Osteocyte (in vitro differentiated cells): Measurements from ENCODE around the gene SERPINA6. TPM values are rescaled to one million over a fixed set of nuclear protein-coding genes. Genes with fewer than 3 reads are reported as not detected.
"Not testable (repeated sequence)": the region's sequence is repeated elsewhere in the genome, so short reads cannot be mapped to it uniquely, and the experiment has no call there.

Experiments used
- DNase-seq: peaks from one replicate; pipeline ENCODE4 v3.0.0; 2021; ENCODE audit warnings: mixed read lengths; ENCODE audit not compliant: unreplicated experiment; ENCODE audit errors: extremely low spot score
- H3K27ac Mint-ChIP-seq: one replicate; pipeline ENCODE4 v1.8.0; 2021; ENCODE audit warnings: mild to moderate bottlenecking, mixed read lengths; ENCODE audit not compliant: unreplicated experiment
- H3K27me3 Mint-ChIP-seq: one replicate; pipeline ENCODE4 v1.8.0; 2021; ENCODE audit warnings: mixed read lengths; ENCODE audit not compliant: unreplicated experiment
- H3K36me3 Mint-ChIP-seq: one replicate; pipeline ENCODE4 v1.8.0; 2021; ENCODE audit warnings: mixed read lengths; ENCODE audit not compliant: unreplicated experiment
- H3K4me1 Mint-ChIP-seq: one replicate; pipeline ENCODE4 v1.8.0; 2021; ENCODE audit warnings: mixed read lengths; ENCODE audit not compliant: unreplicated experiment
- H3K4me3 Mint-ChIP-seq: one replicate; pipeline ENCODE4 v1.8.0; 2021; ENCODE audit warnings: mild to moderate bottlenecking, moderate library complexity, mixed read lengths; ENCODE audit not compliant: unreplicated experiment
- H3K9me3 Mint-ChIP-seq: one replicate; pipeline ENCODE4 v1.8.0; 2021; ENCODE audit warnings: mixed read lengths; ENCODE audit not compliant: unreplicated experiment
- total RNA-seq: library from RNA; stranded (reverse); gene quantifications from 2 replicates; pipeline ENCODE4 v1.2.1, GENCODE V29; 2021
- TF ChIP-seq, protein P1 (sequence below): fragments of 200-600 bp; sonication (generic); IDR thresholded peaks from 2 replicates; pipeline ENCODE4 v1.5.0; 2021; ENCODE audit warnings: antibody characterized with exemption, mild to moderate bottlenecking, moderate library complexity

Gene SERPINA6
- total RNA-seq, 1 donor from 2014 or later = not detected

DNA sequence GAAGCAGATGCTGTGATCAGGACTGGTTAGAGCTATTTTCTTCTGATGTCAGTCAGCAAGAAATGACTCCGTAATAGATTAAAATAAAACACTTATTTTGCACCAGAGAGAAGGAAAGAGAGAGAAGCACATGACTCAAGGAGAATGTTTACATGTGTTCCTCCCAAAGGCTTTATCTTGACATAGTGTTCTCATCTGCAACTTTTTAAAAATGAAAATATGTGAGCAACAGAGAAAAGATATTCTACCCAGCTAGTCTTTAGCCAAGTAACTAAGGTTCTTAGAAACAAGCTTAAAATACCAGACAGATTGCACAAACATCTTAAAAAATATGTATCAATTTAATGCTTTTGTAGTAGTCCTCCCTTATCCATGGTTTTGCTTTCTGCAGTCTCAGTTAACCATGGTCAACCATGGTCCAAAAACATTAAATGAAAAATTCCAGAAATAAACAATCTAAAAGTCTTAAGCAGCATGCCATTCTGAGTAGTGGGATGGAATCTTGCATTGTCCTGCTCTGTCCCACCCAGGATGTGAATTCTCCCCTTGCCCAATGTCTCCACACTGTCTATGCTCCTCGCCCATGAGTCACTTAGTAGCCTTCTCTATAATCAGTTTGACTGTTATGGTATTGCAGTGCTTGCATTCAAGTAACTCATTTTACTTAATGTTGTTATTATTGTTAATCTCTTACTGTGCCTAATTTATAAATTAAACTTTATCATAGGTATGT is 40.0 kb downstream of the SERPINA6 start:
- no peak for DNase-seq
- H3K36me3 Mint-ChIP-seq = no peaks in the 10 kb centered on the region
- no peak overlapping the region for H3K4me3 Mint-ChIP-seq
- no peaks in the 10 kb centered on the region for H3K27me3 Mint-ChIP-seq
- no peak overlapping the region for H3K27ac Mint-ChIP-seq
- H3K9me3 Mint-ChIP-seq = peaks cover 5% of the 10 kb centered on the region
- TF ChIP-seq, protein P1, sequence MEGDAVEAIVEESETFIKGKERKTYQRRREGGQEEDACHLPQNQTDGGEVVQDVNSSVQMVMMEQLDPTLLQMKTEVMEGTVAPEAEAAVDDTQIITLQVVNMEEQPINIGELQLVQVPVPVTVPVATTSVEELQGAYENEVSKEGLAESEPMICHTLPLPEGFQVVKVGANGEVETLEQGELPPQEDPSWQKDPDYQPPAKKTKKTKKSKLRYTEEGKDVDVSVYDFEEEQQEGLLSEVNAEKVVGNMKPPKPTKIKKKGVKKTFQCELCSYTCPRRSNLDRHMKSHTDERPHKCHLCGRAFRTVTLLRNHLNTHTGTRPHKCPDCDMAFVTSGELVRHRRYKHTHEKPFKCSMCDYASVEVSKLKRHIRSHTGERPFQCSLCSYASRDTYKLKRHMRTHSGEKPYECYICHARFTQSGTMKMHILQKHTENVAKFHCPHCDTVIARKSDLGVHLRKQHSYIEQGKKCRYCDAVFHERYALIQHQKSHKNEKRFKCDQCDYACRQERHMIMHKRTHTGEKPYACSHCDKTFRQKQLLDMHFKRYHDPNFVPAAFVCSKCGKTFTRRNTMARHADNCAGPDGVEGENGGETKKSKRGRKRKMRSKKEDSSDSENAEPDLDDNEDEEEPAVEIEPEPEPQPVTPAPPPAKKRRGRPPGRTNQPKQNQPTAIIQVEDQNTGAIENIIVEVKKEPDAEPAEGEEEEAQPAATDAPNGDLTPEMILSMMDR = no peak
- no peaks in the 10 kb centered on the region for H3K4me1 Mint-ChIP-seq

GRCh38 chr14:94278731-94279130 is 44.4 kb downstream of the SERPINA6 start:
- no peaks in the 10 kb centered on the region for H3K4me1 Mint-ChIP-seq
- no peaks in the 10 kb centered on the region for H3K27me3 Mint-ChIP-seq
- DNase-seq = no peak
- TF ChIP-seq, protein P1 = no peak
- no peak overlapping the region for H3K27ac Mint-ChIP-seq
- H3K4me3 Mint-ChIP-seq = no peak overlapping the region
- H3K36me3 Mint-ChIP-seq = no peaks in the 10 kb centered on the region
- no peaks in the 10 kb centered on the region for H3K9me3 Mint-ChIP-seq

DNA sequence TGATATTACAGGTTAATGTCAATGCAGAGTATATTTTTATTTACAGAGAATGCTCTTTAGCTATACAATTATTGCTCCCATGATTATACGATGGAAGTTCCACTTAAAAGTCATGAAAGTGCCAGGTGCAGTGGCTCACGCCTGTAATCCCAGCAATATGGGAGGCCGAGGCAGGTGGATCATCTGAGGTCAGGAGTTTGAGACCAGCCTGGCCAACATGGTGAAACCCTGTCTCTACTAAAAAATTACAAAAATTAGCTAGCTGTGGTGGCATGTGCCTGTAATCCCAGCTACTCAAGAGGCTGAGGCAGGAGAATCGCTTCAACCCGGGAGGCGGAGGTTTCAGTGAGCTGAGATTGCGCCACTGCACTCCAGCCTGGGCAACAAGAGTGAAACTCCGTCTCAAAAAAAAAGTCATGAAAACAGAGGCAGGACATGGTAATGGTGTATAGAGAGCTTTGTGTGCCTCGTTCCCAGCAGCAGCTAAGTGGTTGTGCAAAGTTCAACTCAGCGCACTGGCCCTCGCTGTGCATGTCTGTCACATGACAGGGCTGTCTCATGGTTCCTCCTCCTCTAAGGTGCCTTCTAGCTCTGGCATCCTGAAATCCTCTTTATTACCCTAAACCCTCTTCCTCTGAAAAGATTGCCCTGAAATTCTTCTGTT is 46.1 kb downstream of the SERPINA6 start:
- not testable (repeated sequence) for H3K27me3 Mint-ChIP-seq, H3K36me3 Mint-ChIP-seq, H3K4me3 Mint-ChIP-seq, H3K27ac Mint-ChIP-seq, DNase-seq, H3K4me1 Mint-ChIP-seq, H3K9me3 Mint-ChIP-seq

GRCh38 chr14:94269156-94269555 is 54.0 kb downstream of the SERPINA6 start:
- no peaks in the 10 kb centered on the region for H3K36me3 Mint-ChIP-seq
- TF ChIP-seq, protein P1 = no peak
- no peaks in the 10 kb centered on the region for H3K9me3 Mint-ChIP-seq
- no peak overlapping the region for H3K27ac Mint-ChIP-seq
- no peak overlapping the region for H3K4me3 Mint-ChIP-seq
- DNase-seq = no peak
- H3K4me1 Mint-ChIP-seq = no peaks in the 10 kb centered on the region
- peaks cover 18% of the 10 kb centered on the region for H3K27me3 Mint-ChIP-seq

- H3K4me3 Mint-ChIP-seq, H3K27ac Mint-ChIP-seq, H3K9me3 Mint-ChIP-seq, H3K4me1 Mint-ChIP-seq, H3K36me3 Mint-ChIP-seq, DNase-seq: not testable (repeated sequence)
- H3K27me3 Mint-ChIP-seq = peaks cover 18% of the 10 kb centered on the region
These were observed 54.6 kb downstream of the SERPINA6 start for GRCh38 chr14:94268582-94268981.

GRCh38 chr14:94267352-94267751 is 55.8 kb downstream of the SERPINA6 start:
- no peak overlapping the region for H3K27ac Mint-ChIP-seq
- no peak overlapping the region for H3K4me3 Mint-ChIP-seq
- peaks cover 15% of the 10 kb centered on the region for H3K27me3 Mint-ChIP-seq
- H3K4me1 Mint-ChIP-seq = no peaks in the 10 kb centered on the region
- H3K9me3 Mint-ChIP-seq = peaks cover 6% of the 10 kb centered on the region
- no peaks in the 10 kb centered on the region for H3K36me3 Mint-ChIP-seq
- no peak for DNase-seq
- TF ChIP-seq, protein P1 = no peak

- H3K36me3 Mint-ChIP-seq, H3K4me3 Mint-ChIP-seq, DNase-seq, H3K4me1 Mint-ChIP-seq, H3K27ac Mint-ChIP-seq, H3K27me3 Mint-ChIP-seq, H3K9me3 Mint-ChIP-seq: not testable (repeated sequence)
These were observed 58.9 kb downstream of the SERPINA6 start for GRCh38 chr14:94264195-94264594.
